Measurements from ENCODE around the gene DEXI.

DEXI gene

DNA sequence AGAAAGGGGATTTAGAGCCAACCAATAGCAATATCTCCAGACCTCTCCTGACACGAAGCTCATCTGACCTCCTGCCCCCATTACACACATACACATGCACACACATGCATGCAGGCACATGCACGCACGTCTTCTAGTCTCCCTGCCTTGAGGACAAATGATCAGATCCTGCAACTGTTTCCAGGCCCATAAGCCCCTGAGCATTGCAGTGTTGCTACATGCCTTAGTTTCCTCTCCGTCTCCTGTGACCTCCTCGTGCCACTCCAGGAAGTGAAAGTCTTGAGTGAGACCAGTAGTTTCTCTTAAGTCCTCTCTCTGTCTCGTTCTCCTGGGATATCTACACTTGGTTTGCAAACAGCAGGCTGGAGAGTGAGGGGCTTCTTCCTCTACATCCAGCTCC is 57.0 kb downstream of the DEXI start:
- DNase-seq, result no peak

GRCh38 chr16:10883004-10883403 is 59.3 kb downstream of the DEXI start:
- no peak for DNase-seq

GRCh38 chr16:10881479-10882030 is 60.7 kb downstream of the DEXI start:
- no peak for DNase-seq

GRCh38 chr16:10880594-10881452 is 61.4 kb downstream of the DEXI start:
- DNase-seq, result no peak

GRCh38 chr16:10879681-10880589 is 62.3 kb downstream of the DEXI start:
- DNase-seq, result no peak
